Kidney (tissue), 14 donors: ENCODE measurements around the gene GNG3. TPM values are rescaled to one million over a fixed set of nuclear protein-coding genes. Genes with fewer than 3 reads are reported as not detected.
A peak's percentile ranks its signal among the peaks of the same experiment; 100 is the strongest.
"Not testable (repeated sequence)": the region's sequence is repeated elsewhere in the genome, so short reads cannot be mapped to it uniquely, and the experiment has no call there.

ENCODE experiments used
- DNase-seq, 5 donors: peaks; one replicate each; pipeline ENCODE4 v3.0.0-alpha.2; 2013 to 2020
- FAIRE-seq: peaks from 2 replicates; lab custom pipeline; 2012; peaks lifted over from hg19 to GRCh38; lab: Jason Lieb, UNC
- H3K27ac ChIP-seq, 2 donors: one replicate each; pipeline ENCODE4 v1.7.0; 2013; ENCODE audit warnings: low read depth in 2 of 2, low read length in 2 of 2, inconsistent platforms in 1 of 2
- H3K27me3 ChIP-seq: one replicate; pipeline ENCODE4 v1.7.1; 2013; ENCODE audit warnings: low read length, inconsistent platforms; ENCODE audit not compliant: control insufficient read depth, insufficient read depth
- H3K36me3 ChIP-seq, 3 donors: one replicate each; pipeline versions ENCODE4 v1.7.0 to v1.7.1; 2013; ENCODE audit warnings: low read length in 3 of 3, control low read depth in 1 of 3, inconsistent platforms in 1 of 3; ENCODE audit not compliant: insufficient read depth in 3 of 3, control insufficient read depth in 2 of 3
- H3K4me1 ChIP-seq, 3 donors: one replicate each; pipeline versions ENCODE4 v1.7.0 to v1.7.1; 2013; ENCODE audit warnings: low read length in 3 of 3, inconsistent platforms in 1 of 3, low read depth in 1 of 3; ENCODE audit not compliant: control insufficient read depth in 2 of 3, insufficient read depth in 2 of 3
- H3K4me3 ChIP-seq, 3 donors: one replicate each; pipeline versions ENCODE4 v1.7.0 to v1.8.1; 2013; ENCODE audit warnings: low read length in 3 of 3, control low read depth in 1 of 3, inconsistent platforms in 1 of 3
- H3K9ac ChIP-seq, 3 donors: one replicate each; pipeline versions ENCODE4 v1.7.0 to v1.7.1; 2013; ENCODE audit warnings: low read length in 3 of 3, control low read depth in 1 of 3, inconsistent platforms in 1 of 3
- H3K9me3 ChIP-seq, 3 donors: one replicate each; pipeline versions ENCODE4 v1.7.0 to v1.7.1; 2013; ENCODE audit warnings: low read length in 3 of 3, control low read depth in 1 of 3, inconsistent platforms in 1 of 3; ENCODE audit not compliant: control insufficient read depth in 2 of 3, insufficient read depth in 1 of 3
- intact Hi-C: fragments of 100-400 bp; cut with DNase I; formaldehyde crosslinking; loops from one replicate; pipeline ENCODE4 v1.11.1; 2022
- polyA plus RNA-seq: library from polyadenylated mRNA; stranded (reverse); fragments of 350-450 nt; fragmentation: Illumina TruSeq; extraction: RNeasy Lipid Tissue Mini Kit (QIAGEN cat#74804); gene quantifications from one replicate; pipeline ENCODE4 v1.2.3, GENCODE V29; 2014; ENCODE audit warnings: low read depth, low replicate concordance; ENCODE audit not compliant: insufficient read depth
- total RNA-seq: library from RNA; stranded (reverse); fragmentation: NEBNext Ultra II Directional; extraction: Animal tissue kit (Norgen Biotek cat#: 25700); gene quantifications from one replicate; pipeline ENCODE4 v1.2.1, GENCODE V29; 2021
- TF ChIP-seq, protein P1 (sequence below): IDR thresholded peaks from 3 replicates; pipeline ENCODE4 v1.5.1; 2012; ENCODE audit warnings: mild to moderate bottlenecking, moderate library complexity, borderline replicate concordance; ENCODE audit not compliant: insufficient read depth; ENCODE audit errors: extremely low read depth
- donor health status: control.
- donor health status: control.
- donor health status: control.
- donor health status: control.
- donor health status: control.
- donor health status: DM: yes; HTN: yes; CAD: no.
- donor health status: Normal renal cell carcinoma (clear cell type).

GNG3 gene
- total and polyA plus RNA-seq, 2 donors from 2014 or later = 1.1 TPM; not detected in 1

DNA sequence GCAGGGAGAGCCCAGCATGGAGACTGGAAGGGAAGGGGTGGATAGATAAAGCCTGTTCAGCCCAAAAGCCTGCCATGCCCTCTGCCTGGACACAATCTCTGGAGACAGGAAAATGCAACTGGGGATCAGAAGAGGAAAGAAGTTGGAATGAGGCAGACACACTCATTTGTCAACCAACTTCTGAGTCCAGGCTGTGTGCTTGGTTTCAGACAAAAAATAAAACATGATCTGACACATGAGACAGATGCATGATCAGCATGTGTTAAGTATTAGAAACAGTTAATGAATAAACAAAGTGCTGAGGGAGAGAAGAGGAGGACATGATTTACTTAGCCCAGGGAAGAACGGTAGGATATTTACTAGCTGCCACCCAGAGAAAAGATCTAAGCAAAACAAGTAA lies 19.0 kb upstream of the GNG3 start:
- Histone ChIP-seq H3K4me1 (peaks cover 4 to 9% (median 8%) of the 10 kb centered on the region in 3 donors), H3K27ac (no peak overlapping the region), H3K36me3 (peaks cover 5 to 31% (median 12%) of the 10 kb centered on the region in 3 donors), H3K9ac (peak overlapping the region in 2 of 3 donors; percentile 10 to 46), H3K4me3 (peak overlapping the region; percentile 16 to 34 (median 32)), H3K27me3 (no peaks in the 10 kb centered on the region), H3K9me3 (no peaks in the 10 kb centered on the region)
- intact Hi-C loops = no loop called here
- FAIRE-seq = no peak
- peak in 1 of 5 donors; percentile 38 for DNase-seq
- TF ChIP-seq, protein P1, sequence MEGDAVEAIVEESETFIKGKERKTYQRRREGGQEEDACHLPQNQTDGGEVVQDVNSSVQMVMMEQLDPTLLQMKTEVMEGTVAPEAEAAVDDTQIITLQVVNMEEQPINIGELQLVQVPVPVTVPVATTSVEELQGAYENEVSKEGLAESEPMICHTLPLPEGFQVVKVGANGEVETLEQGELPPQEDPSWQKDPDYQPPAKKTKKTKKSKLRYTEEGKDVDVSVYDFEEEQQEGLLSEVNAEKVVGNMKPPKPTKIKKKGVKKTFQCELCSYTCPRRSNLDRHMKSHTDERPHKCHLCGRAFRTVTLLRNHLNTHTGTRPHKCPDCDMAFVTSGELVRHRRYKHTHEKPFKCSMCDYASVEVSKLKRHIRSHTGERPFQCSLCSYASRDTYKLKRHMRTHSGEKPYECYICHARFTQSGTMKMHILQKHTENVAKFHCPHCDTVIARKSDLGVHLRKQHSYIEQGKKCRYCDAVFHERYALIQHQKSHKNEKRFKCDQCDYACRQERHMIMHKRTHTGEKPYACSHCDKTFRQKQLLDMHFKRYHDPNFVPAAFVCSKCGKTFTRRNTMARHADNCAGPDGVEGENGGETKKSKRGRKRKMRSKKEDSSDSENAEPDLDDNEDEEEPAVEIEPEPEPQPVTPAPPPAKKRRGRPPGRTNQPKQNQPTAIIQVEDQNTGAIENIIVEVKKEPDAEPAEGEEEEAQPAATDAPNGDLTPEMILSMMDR = no peak

DNA sequence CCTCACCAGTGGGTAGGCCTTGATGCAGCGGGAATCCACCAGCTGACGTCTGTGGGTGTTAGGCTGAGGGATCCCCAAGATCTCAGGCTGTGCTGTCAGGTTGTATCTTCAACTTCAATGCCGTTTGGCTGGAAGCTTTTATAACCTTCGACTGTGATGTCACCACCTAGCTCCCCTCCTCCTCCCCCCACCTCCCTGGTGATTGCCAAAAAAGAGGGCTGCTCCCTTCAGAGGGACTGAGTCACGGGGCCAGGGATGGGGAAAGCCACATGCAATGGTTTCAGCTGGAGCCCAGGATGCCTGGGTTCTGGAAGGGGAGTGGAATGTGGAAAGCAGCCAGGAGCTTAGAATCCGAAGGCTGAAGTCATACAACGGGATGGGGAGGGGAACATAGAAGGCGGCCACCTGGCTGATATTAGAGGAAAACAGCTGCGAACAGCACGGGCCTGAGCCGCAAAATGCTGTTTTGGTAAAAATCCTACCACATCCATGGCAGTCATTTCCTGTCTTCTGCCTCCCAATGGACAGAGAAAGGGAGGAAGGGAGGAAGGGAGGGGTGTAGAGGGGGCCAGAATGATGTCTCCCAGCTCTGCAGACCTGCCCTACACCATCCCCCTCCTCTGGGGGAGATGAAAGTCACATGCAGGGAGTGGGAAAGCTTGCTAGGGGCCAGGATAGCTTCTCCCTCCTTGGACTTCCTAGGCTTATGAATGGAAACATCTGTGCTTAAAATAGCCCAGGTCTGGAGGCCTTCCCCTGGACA lies 17.9 kb upstream of the GNG3 start, which contains the start of gene LRRN4CL:
TSS of gene LRRN4CL (minus strand) at position 110 of the 763 bp plus-strand sequence. CDS start 1,022 bp downstream, outside the sequence.
- Histone ChIP-seq H3K36me3 (peaks cover 5 to 32% (median 12%) of the 10 kb centered on the region in 3 donors), H3K27me3 (no peaks in the 10 kb centered on the region), H3K27ac (no peak within 1 kb of the TSS), H3K9me3 (no peaks in the 10 kb centered on the region), H3K4me3 (peak within 1 kb of the TSS; percentile 16 to 34 (median 32)), H3K9ac (peak within 1 kb of the TSS in 2 of 3 donors; percentile 10 to 46), H3K4me1 (peaks cover 4 to 9% (median 8%) of the 10 kb centered on the region in 3 donors)
- DNase-seq (peak in 1 of 5 donors; percentile 68), FAIRE-seq (no peak)
- TF ChIP-seq, protein P1 = no peak
- intact Hi-C loops = loop anchor here (10.0 kb wide), 1 partner anchor 295 kb away; no protein-coding TSS in a partner anchor

DNA sequence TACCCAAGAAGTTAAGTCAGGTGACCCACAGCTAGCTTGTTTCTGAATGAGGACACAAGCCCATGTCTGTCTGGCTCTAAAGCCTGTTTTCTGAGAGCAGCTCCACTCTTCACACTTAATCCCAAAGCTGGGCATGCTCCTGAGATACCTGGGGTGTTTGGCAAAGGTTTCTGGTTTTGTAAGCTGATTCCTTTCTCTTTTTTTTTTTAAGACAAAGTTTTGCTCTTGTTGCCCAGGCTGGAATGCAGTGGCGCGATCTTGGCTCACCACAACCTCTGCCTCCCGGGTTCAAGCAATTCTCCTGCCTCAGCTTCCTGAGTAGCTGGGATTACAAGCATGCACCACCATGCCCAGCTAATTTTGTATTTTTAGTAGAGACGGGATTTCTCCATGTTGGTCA lies 13.9 kb upstream of the GNG3 start:
- not testable (repeated sequence) for H3K27ac ChIP-seq, H3K9me3 ChIP-seq, H3K9ac ChIP-seq, H3K4me1 ChIP-seq, DNase-seq, H3K27me3 ChIP-seq, H3K4me3 ChIP-seq, FAIRE-seq
- H3K36me3 ChIP-seq = peaks cover 5 to 32% (median 12%) of the 10 kb centered on the region in 3 donors
- intact Hi-C loops = loop anchor here (10.0 kb wide), 1 partner anchor 299 kb away; no protein-coding TSS in a partner anchor
